H1 (cell line): Measurements from ENCODE around the gene VAPA.

ENCODE experiments used
- BRCA1 ChIP-seq: IDR thresholded peaks from 2 replicates; pipeline ENCODE4 v1.6.1; 2012; ENCODE audit warnings: low read depth, low read length, improper control_type of control experiment
- CHD1 ChIP-seq: IDR thresholded peaks from 2 replicates; pipeline ENCODE4 v1.6.1; 2012; ENCODE audit warnings: low read depth, low read length, improper control_type of control experiment
- CHD2 ChIP-seq: IDR thresholded peaks from 2 replicates; pipeline ENCODE4 v1.6.1; 2012; ENCODE audit warnings: low read length, improper control_type of control experiment
- CTCF ChIP-seq, 3 experiments: IDR thresholded peaks; 1 replicate in 2 of 3; 2 replicates in 1 of 3; pipeline versions ENCODE4 v1.5.1 to v1.6.1; 2011; ENCODE audit warnings: low read length in 3 of 3, mild to moderate bottlenecking in 3 of 3, inconsistent platforms in 2 of 3, low read depth in 1 of 3, moderate library complexity in 1 of 3; ENCODE audit not compliant: insufficient read depth in 1 of 3; ENCODE audit errors: control extremely low read depth in 1 of 3
- EP300 ChIP-seq, 2 experiments: IDR thresholded peaks; 1 replicate in 1 of 2; 2 replicates in 1 of 2; pipeline ENCODE4 v1.6.1; 2011 to 2012; ENCODE audit warnings: low read depth in 2 of 2, low read length in 2 of 2, mild to moderate bottlenecking in 2 of 2, borderline replicate concordance in 1 of 2, inconsistent platforms in 1 of 2, moderate library complexity in 1 of 2
- GABPA ChIP-seq: IDR thresholded peaks from 2 replicates; pipeline ENCODE4 v1.6.1; 2011; ENCODE audit warnings: mild to moderate bottlenecking, low read length, moderate library complexity, borderline replicate concordance; ENCODE audit not compliant: insufficient read depth
- KDM1A ChIP-seq: fragments of 200-600, 300-600 bp; sonication (generic); IDR thresholded peaks from 2 replicates; pipeline ENCODE4 v1.7.1; 2016; ENCODE audit warnings: mild to moderate bottlenecking, low read length, borderline replicate concordance
- MAFK ChIP-seq: IDR thresholded peaks from 2 replicates; pipeline ENCODE4 v1.6.1; 2012; ENCODE audit warnings: low read depth, mild to moderate bottlenecking, improper control_type of control experiment, low read length
- NRF1 ChIP-seq: IDR thresholded peaks from 2 replicates; pipeline ENCODE4 v1.6.1; 2011; ENCODE audit warnings: mild to moderate bottlenecking, low read depth, low read length, improper control_type of control experiment
- POLR2A ChIP-seq, 2 experiments: IDR thresholded peaks; 1 replicate in 1 of 2; 2 replicates in 1 of 2; pipeline ENCODE4 v1.6.1; 2011; ENCODE audit warnings: low read depth in 2 of 2, low read length in 2 of 2, mild to moderate bottlenecking in 2 of 2; ENCODE audit errors: control extremely low read depth in 1 of 2
- RFX5 ChIP-seq: IDR thresholded peaks from 2 replicates; pipeline ENCODE4 v1.6.1; 2011; ENCODE audit warnings: low read depth, low read length, improper control_type of control experiment, borderline replicate concordance
- SIN3A ChIP-seq, 2 experiments: IDR thresholded peaks in 1 of 2; conservative IDR thresholded peaks in 1 of 2; 2 replicates each; pipeline ENCODE4 v1.6.1; 2011 to 2012; ENCODE audit warnings: low read length in 2 of 2, improper control_type of control experiment in 1 of 2, low read depth in 1 of 2, mild to moderate bottlenecking in 1 of 2
- SP1 ChIP-seq: IDR thresholded peaks from 2 replicates; pipeline ENCODE4 v1.6.1; 2011; ENCODE audit warnings: low read depth, low read length

GRCh38 chr18:9989481-9989880 is 75.7 kb downstream of the VAPA start:
- TF ChIP-seq CTCF (IDR thresholded peaks at IDR 0.05; ENCODE audit: control extremely low read depth in 1 of 3, insufficient read depth in 1 of 3, low read depth in 1 of 3, low read length in 3 of 3): no peak
- no peak for TF ChIP-seq CHD2
- TF ChIP-seq EP300 (IDR thresholded peaks at IDR 0.05; ENCODE audit: borderline replicate concordance in 1 of 2, low read depth in 2 of 2, low read length in 2 of 2): no peak
- no peak for TF ChIP-seq MAFK
- TF ChIP-seq SIN3A (conservative IDR thresholded peaks at IDR 0.05 in 1 of 2, IDR thresholded peaks at IDR 0.05 in 1 of 2; ENCODE audit: low read depth in 1 of 2, low read length in 2 of 2): no peak
- TF ChIP-seq NRF1: no peak
- TF ChIP-seq SP1: no peak
- no peak for TF ChIP-seq POLR2A (IDR thresholded peaks at IDR 0.05; ENCODE audit: control extremely low read depth in 1 of 2, low read depth in 2 of 2, low read length in 2 of 2)
- TF ChIP-seq GABPA: no peak
- TF ChIP-seq CHD1: no peak
- no peak for TF ChIP-seq RFX5
- TF ChIP-seq BRCA1: no peak
- no peak for TF ChIP-seq KDM1A
